GM13977 (cell line): ENCODE results near the gene ERC2.

Experiments
- DNase-seq: peaks from one replicate; pipeline ENCODE4 v3.0.0; 2012; ENCODE audit warnings: low spot score
- CTCF ChIP-seq: IDR thresholded peaks from 2 replicates; pipeline ENCODE4 v1.5.1; 2012; ENCODE audit warnings: mild to moderate bottlenecking, control low read depth; ENCODE audit not compliant: insufficient read depth; ENCODE audit errors: extremely low read depth, missing control alignments
- in situ Hi-C: fragments of 300-500 bp; cut with MboI; formaldehyde crosslinking; loops from one replicate; pipeline ENCODE4 v1.12.0; 2022; ENCODE audit warnings: low sequenced_read_pairs, low pct_unique_long_range_greater_than_20kb, mixed read lengths, inconsistent platforms; ENCODE audit not compliant: unreplicated experiment

Gene ERC2

GRCh38 chr3:55668359-55668758, 799.9 kb downstream of the ERC2 start:
- TF ChIP-seq CTCF = no peak
- in situ Hi-C loops = no loop called here
- DNase-seq = no peak

GRCh38 chr3:55664387-55664786, 803.9 kb downstream of the ERC2 start:
- no peak for DNase-seq
- in situ Hi-C loops = no loop called here
- TF ChIP-seq CTCF = no peak

- in situ Hi-C loops = no loop called here
- no peak for TF ChIP-seq CTCF
- DNase-seq = no peak
These were observed 805.6 kb downstream of the ERC2 start for GRCh38 chr3:55662683-55663082.

- TF ChIP-seq CTCF = no peak
- in situ Hi-C loops = no loop called here
These were observed 806.7 kb downstream of the ERC2 start for GRCh38 chr3:55661571-55661970.

GRCh38 chr3:55661141-55661540, 807.1 kb downstream of the ERC2 start:
- no peak for DNase-seq
- TF ChIP-seq CTCF = no peak
- in situ Hi-C loops = no loop called here

More at GRCh38 chr3:55661571-55661970, 806.7 kb downstream of the ERC2 start:
- DNase-seq = no peak

GRCh38 chr3:55660642-55661041, 807.6 kb downstream of the ERC2 start:
- DNase-seq = no peak
- in situ Hi-C loops = no loop called here
- TF ChIP-seq CTCF = no peak

- no peak for DNase-seq
- no peak for TF ChIP-seq CTCF
- in situ Hi-C loops = no loop called here
These were observed 808.6 kb downstream of the ERC2 start for GRCh38 chr3:55659701-55660100.
